Measurements from ENCODE around the gene AMOTL2.

Gene AMOTL2

GRCh38 chr3:134334231-134334900 lies 39.9 kb downstream of the AMOTL2 start:
- H3K36me3 ChIP-seq (ENCODE audit: control insufficient read depth in 4 of 4, insufficient read depth in 4 of 4, low read length in 3 of 4), result no peaks in the 10 kb centered on the region
- CTCF ChIA-PET, result no interaction called here
- no peaks in the 10 kb centered on the region for H3K4me1 ChIP-seq (ENCODE audit: control extremely low read depth in 1 of 4, control insufficient read depth in 4 of 4, insufficient read depth in 4 of 4, low read length in 3 of 4)
- DNase-seq, result no peak
- WGBS (ENCODE audit: insufficient coverage), result 100% methylated on average over 3 of the region's 3 CpGs
- H3K4me3 ChIP-seq (ENCODE audit: control insufficient read depth in 1 of 7, extremely low read depth in 1 of 7, insufficient read depth in 4 of 7, low read depth in 2 of 7, low read length in 6 of 7), result no peak overlapping the region
- POLR2A ChIA-PET, result no interaction called here
- peaks cover 0 to 1% (median 0%) of the 10 kb centered on the region in 5 experiments for H3K27me3 ChIP-seq (replicated peaks in 2 of 5; ENCODE audit: control insufficient read depth in 4 of 5, insufficient read depth in 5 of 5, low read length in 4 of 5)
- no peak overlapping the region for H3K27ac ChIP-seq (ENCODE audit: insufficient read depth in 1 of 2, low read depth in 1 of 2, low read length in 2 of 2, poor library complexity in 1 of 2, severe bottlenecking in 2 of 2)
- H3K9me3 ChIP-seq (ENCODE audit: control extremely low read depth in 1 of 5, control insufficient read depth in 4 of 5, insufficient read depth in 2 of 5, low read depth in 1 of 5, low read length in 4 of 5), result no peaks in the 10 kb centered on the region

GRCh38 chr3:134333522-134334181 lies 40.6 kb downstream of the AMOTL2 start:
- DNase-seq, result no peak
- peaks cover 0 to 1% (median 0%) of the 10 kb centered on the region in 5 experiments for H3K27me3 ChIP-seq (replicated peaks in 2 of 5; ENCODE audit: control insufficient read depth in 4 of 5, insufficient read depth in 5 of 5, low read length in 4 of 5)
- no peaks in the 10 kb centered on the region for H3K4me1 ChIP-seq (ENCODE audit: control extremely low read depth in 1 of 4, control insufficient read depth in 4 of 4, insufficient read depth in 4 of 4, low read length in 3 of 4)
- H3K9me3 ChIP-seq (ENCODE audit: control extremely low read depth in 1 of 5, control insufficient read depth in 4 of 5, insufficient read depth in 2 of 5, low read depth in 1 of 5, low read length in 4 of 5), result no peaks in the 10 kb centered on the region
- ChIA-PET POLR2A (no interaction called here), CTCF (interaction anchor here (0.9 kb wide), 1 partner anchor 21 kb away, joined by 3 read pairs; no protein-coding TSS in a partner anchor)
- WGBS (ENCODE audit: insufficient coverage), result 100% methylated on average over 9 of the region's 10 CpGs
- H3K36me3 ChIP-seq (ENCODE audit: control insufficient read depth in 4 of 4, insufficient read depth in 4 of 4, low read length in 3 of 4), result no peaks in the 10 kb centered on the region
- no peak overlapping the region for H3K27ac ChIP-seq (ENCODE audit: insufficient read depth in 1 of 2, low read depth in 1 of 2, low read length in 2 of 2, poor library complexity in 1 of 2, severe bottlenecking in 2 of 2)
- H3K4me3 ChIP-seq (ENCODE audit: control insufficient read depth in 1 of 7, extremely low read depth in 1 of 7, insufficient read depth in 4 of 7, low read depth in 2 of 7, low read length in 6 of 7), result no peak overlapping the region

GRCh38 chr3:134332344-134332743 lies 41.9 kb downstream of the AMOTL2 start:
- Histone ChIP-seq H3K27ac (ENCODE audit: insufficient read depth in 1 of 2, low read depth in 1 of 2, low read length in 2 of 2, poor library complexity in 1 of 2, severe bottlenecking in 2 of 2) (no peak overlapping the region), H3K9me3 (ENCODE audit: control extremely low read depth in 1 of 5, control insufficient read depth in 4 of 5, insufficient read depth in 2 of 5, low read depth in 1 of 5, low read length in 4 of 5) (no peaks in the 10 kb centered on the region), H3K4me1 (ENCODE audit: control extremely low read depth in 1 of 4, control insufficient read depth in 4 of 4, insufficient read depth in 4 of 4, low read length in 3 of 4) (no peaks in the 10 kb centered on the region), H3K4me3 (ENCODE audit: control insufficient read depth in 1 of 7, extremely low read depth in 1 of 7, insufficient read depth in 4 of 7, low read depth in 2 of 7, low read length in 6 of 7) (no peak overlapping the region), H3K27me3 (replicated peaks in 2 of 5; ENCODE audit: control insufficient read depth in 4 of 5, insufficient read depth in 5 of 5, low read length in 4 of 5) (peaks cover 0 to 1% (median 0%) of the 10 kb centered on the region in 5 experiments), H3K36me3 (ENCODE audit: control insufficient read depth in 4 of 4, insufficient read depth in 4 of 4, low read length in 3 of 4) (no peaks in the 10 kb centered on the region)
- CTCF ChIA-PET, result interaction anchor here (0.9 to 1.0 kb wide), 2 partner anchors 13 to 20 kb away, joined by 3 to 5 read pairs; no protein-coding TSS in a partner anchor
- WGBS (ENCODE audit: insufficient coverage), result 100% methylated on average over 6 of the region's 6 CpGs
- POLR2A ChIA-PET, result no interaction called here
- DNase-seq, result no peak

- ChIA-PET POLR2A (no interaction called here), CTCF (interaction anchor here (1.0 kb wide), 1 partner anchor 13 kb away, joined by 5 read pairs; no protein-coding TSS in a partner anchor)
- no peak for DNase-seq
- Histone ChIP-seq H3K27ac (ENCODE audit: insufficient read depth in 1 of 2, low read depth in 1 of 2, low read length in 2 of 2, poor library complexity in 1 of 2, severe bottlenecking in 2 of 2) (no peak overlapping the region), H3K9me3 (ENCODE audit: control extremely low read depth in 1 of 5, control insufficient read depth in 4 of 5, insufficient read depth in 2 of 5, low read depth in 1 of 5, low read length in 4 of 5) (no peaks in the 10 kb centered on the region), H3K4me1 (ENCODE audit: control extremely low read depth in 1 of 4, control insufficient read depth in 4 of 4, insufficient read depth in 4 of 4, low read length in 3 of 4) (no peaks in the 10 kb centered on the region), H3K36me3 (ENCODE audit: control insufficient read depth in 4 of 4, insufficient read depth in 4 of 4, low read length in 3 of 4) (no peaks in the 10 kb centered on the region), H3K4me3 (ENCODE audit: control insufficient read depth in 1 of 7, extremely low read depth in 1 of 7, insufficient read depth in 4 of 7, low read depth in 2 of 7, low read length in 6 of 7) (no peak overlapping the region), H3K27me3 (replicated peaks in 2 of 5; ENCODE audit: control insufficient read depth in 4 of 5, insufficient read depth in 5 of 5, low read length in 4 of 5) (peaks cover 0 to 1% (median 0%) of the 10 kb centered on the region in 5 experiments)
- WGBS (ENCODE audit: insufficient coverage), result 96% methylated on average over 4 of the region's 5 CpGs
These were observed 42.4 kb downstream of the AMOTL2 start for GRCh38 chr3:134331811-134332199.

GRCh38 chr3:134330883-134331810 lies 43.1 kb downstream of the AMOTL2 start:
- Histone ChIP-seq H3K36me3 (ENCODE audit: control insufficient read depth in 4 of 4, insufficient read depth in 4 of 4, low read length in 3 of 4) (no peaks in the 10 kb centered on the region), H3K27me3 (replicated peaks in 2 of 5; ENCODE audit: control insufficient read depth in 4 of 5, insufficient read depth in 5 of 5, low read length in 4 of 5) (peaks cover 0 to 1% (median 0%) of the 10 kb centered on the region in 5 experiments), H3K27ac (ENCODE audit: insufficient read depth in 1 of 2, low read depth in 1 of 2, low read length in 2 of 2, poor library complexity in 1 of 2, severe bottlenecking in 2 of 2) (no peak overlapping the region), H3K4me3 (ENCODE audit: control insufficient read depth in 1 of 7, extremely low read depth in 1 of 7, insufficient read depth in 4 of 7, low read depth in 2 of 7, low read length in 6 of 7) (no peak overlapping the region), H3K4me1 (ENCODE audit: control extremely low read depth in 1 of 4, control insufficient read depth in 4 of 4, insufficient read depth in 4 of 4, low read length in 3 of 4) (peaks cover 0 to 1% (median 0%) of the 10 kb centered on the region in 4 experiments), H3K9me3 (ENCODE audit: control extremely low read depth in 1 of 5, control insufficient read depth in 4 of 5, insufficient read depth in 2 of 5, low read depth in 1 of 5, low read length in 4 of 5) (no peaks in the 10 kb centered on the region)
- 96% methylated on average over 4 of the region's 6 CpGs for WGBS (ENCODE audit: insufficient coverage)
- POLR2A ChIA-PET, result no interaction called here
- DNase-seq, result no peak
- CTCF ChIA-PET, result interaction anchor here (0.8 to 1.0 kb wide), 2 partner anchors 7 to 14 kb away, joined by 3 to 5 read pairs; no protein-coding TSS in a partner anchor

- no peak overlapping the region for H3K4me3 ChIP-seq (ENCODE audit: control insufficient read depth in 1 of 7, extremely low read depth in 1 of 7, insufficient read depth in 4 of 7, low read depth in 2 of 7, low read length in 6 of 7)
- no peaks in the 10 kb centered on the region for H3K36me3 ChIP-seq (ENCODE audit: control insufficient read depth in 4 of 4, insufficient read depth in 4 of 4, low read length in 3 of 4)
- H3K27ac ChIP-seq (ENCODE audit: insufficient read depth in 1 of 2, low read depth in 1 of 2, low read length in 2 of 2, poor library complexity in 1 of 2, severe bottlenecking in 2 of 2), result no peak overlapping the region
- POLR2A ChIA-PET, result no interaction called here
- CTCF ChIA-PET, result no interaction called here
- no CpG with 5 or more reads among the region's 1 CpG for WGBS (ENCODE audit: insufficient coverage)
- no peaks in the 10 kb centered on the region for H3K9me3 ChIP-seq (ENCODE audit: control extremely low read depth in 1 of 5, control insufficient read depth in 4 of 5, insufficient read depth in 2 of 5, low read depth in 1 of 5, low read length in 4 of 5)
- peaks cover 0 to 2% (median 0%) of the 10 kb centered on the region in 4 experiments for H3K4me1 ChIP-seq (ENCODE audit: control extremely low read depth in 1 of 4, control insufficient read depth in 4 of 4, insufficient read depth in 4 of 4, low read length in 3 of 4)
- peaks cover 0 to 1% (median 0%) of the 10 kb centered on the region in 5 experiments for H3K27me3 ChIP-seq (replicated peaks in 2 of 5; ENCODE audit: control insufficient read depth in 4 of 5, insufficient read depth in 5 of 5, low read length in 4 of 5)
- DNase-seq, result no peak
These were observed 45.4 kb downstream of the AMOTL2 start for GRCh38 chr3:134328846-134329245.

Data from common myeloid progenitor, CD34-positive (primary cell).